HepG2 (cell line): ENCODE results near the gene AUTS2. TPM values are rescaled to one million over a fixed set of nuclear protein-coding genes. Genes with fewer than 3 reads are reported as not detected.
A peak's percentile ranks its signal among the peaks of the same experiment; 100 is the strongest.

ENCODE experiments used
- ATAC-seq: fragments of 200-7000 bp; cut with Tn5 transposase; 3 replicates; pipeline ENCODE4 v1.9.1; 2020; ENCODE audit warnings: mild to moderate bottlenecking, moderate library complexity
- BruUV-seq: library from RNA; stranded (reverse); fragments of 400-500 nt; replicated peaks from 2 replicates; lab custom pipeline; 2021; lab: Mats Ljungman, UMichigan
- CTCF ChIA-PET: fragments of 300-600 bp; formaldehyde crosslinking; extraction: SDS; loops from one replicate; lab custom pipeline; 2021; ENCODE audit warnings: low total read pairs, inconsistent platforms, low intra/inter-chr PET ratio; lab: Yijun Ruan, JAX
- POLR2A ChIA-PET: fragments of 350-600 bp; sonication (Branson Sonifier 250); formaldehyde crosslinking; loops from one replicate; lab custom pipeline; 2020; ENCODE audit warnings: antibody characterized with exemption, inconsistent platforms; lab: Yijun Ruan, JAX
- DNase-seq: peaks from one replicate; pipeline ENCODE4 v3.0.0-alpha.2; 2015; ENCODE audit warnings: low spot score
- FAIRE-seq: peaks from 3 replicates; lab custom pipeline; 2011; peaks lifted over from hg19 to GRCh38; lab: Jason Lieb, UNC
- H2AFZ ChIP-seq: one replicate; pipeline ENCODE4 v1.6.1; 2011; ENCODE audit warnings: low read length, inconsistent platforms
- H3K27ac ChIP-seq: fragments of 300-600 bp; 3 replicates; pipeline ENCODE4 v1.8.0; 2011; ENCODE audit warnings: mixed run types, mild to moderate bottlenecking, mixed read lengths, low read length, inconsistent platforms; ENCODE audit not compliant: insufficient read depth; ENCODE audit errors: extremely low read length
- H3K27me3 ChIP-seq, 2 experiments: fragments of 200-600 bp in 1 of 2; 2 replicates in 1 of 2; 3 replicates in 1 of 2; pipeline versions ENCODE4 v1.6.0 to v1.8.0; 2011; ENCODE audit warnings: low read length in 2 of 2, mild to moderate bottlenecking in 2 of 2, moderate library complexity in 2 of 2, inconsistent platforms in 1 of 2; ENCODE audit not compliant: insufficient read depth in 2 of 2, control insufficient read depth in 1 of 2
- H3K36me3 ChIP-seq, 2 experiments: fragments of 200-600 bp in 1 of 2; replicated peaks in 1 of 2; 2 replicates in 1 of 2; 3 replicates in 1 of 2; pipeline versions ENCODE4 v1.5.1 to v1.8.0; 2011; ENCODE audit warnings: low read length in 2 of 2, inconsistent platforms in 1 of 2; ENCODE audit not compliant: insufficient read depth in 2 of 2, control insufficient read depth in 1 of 2
- H3K4me1 ChIP-seq: 2 replicates; pipeline ENCODE4 v1.5.1; 2012; ENCODE audit warnings: low read length, inconsistent platforms; ENCODE audit not compliant: insufficient read depth
- H3K4me2 ChIP-seq: 2 replicates; pipeline ENCODE4 v1.6.0; 2011; ENCODE audit warnings: low read depth, low read length, inconsistent platforms
- H3K4me3 ChIP-seq, 3 experiments: fragments of 200-600 bp in 1 of 3; sonication (generic), shearing (Covaris generic) in 1 of 3; replicated peaks in 1 of 3; 2 replicates each; pipeline ENCODE4 v1.5.1; 2011 to 2016; ENCODE audit warnings: low read length in 3 of 3, inconsistent platforms in 2 of 3, low read depth in 2 of 3, mild to moderate bottlenecking in 2 of 3, control low read depth in 1 of 3, mixed read lengths in 1 of 3; ENCODE audit not compliant: insufficient read depth in 1 of 3
- H3K79me2 ChIP-seq: one replicate; pipeline ENCODE4 v1.6.1; 2011; ENCODE audit warnings: low read length, inconsistent platforms; ENCODE audit not compliant: insufficient read depth
- H3K9ac ChIP-seq: 2 replicates; pipeline ENCODE4 v1.6.0; 2011; ENCODE audit warnings: mild to moderate bottlenecking, low read depth, low read length, inconsistent platforms; ENCODE audit not compliant: insufficient read depth
- H3K9me3 ChIP-seq: 2 replicates; pipeline ENCODE4 v1.5.1; 2012; ENCODE audit warnings: mild to moderate bottlenecking, low read length
- H4K20me1 ChIP-seq: 2 replicates; pipeline ENCODE4 v1.6.0; 2011; ENCODE audit warnings: inconsistent platforms, mild to moderate bottlenecking, low read length, moderate library complexity; ENCODE audit not compliant: insufficient read depth
- MLXIP ChIP-seq: sonication (generic); formaldehyde crosslinking; IDR thresholded peaks from 2 replicates; pipeline ENCODE4 v1.9.0; 2021; ENCODE audit warnings: missing genetic modification reagents, borderline replicate concordance
- STAG1 ChIP-seq: sonication (generic); formaldehyde crosslinking; IDR thresholded peaks from 2 replicates; pipeline ENCODE4 v1.4.0; 2020; ENCODE audit warnings: missing genetic modification reagents
- WGBS: methylation state at CpG from one replicate; pipeline ENCODE4 v1.1.6; 2017; ENCODE audit warnings: low lambda C conversion rate; 5-methylcytosine and 5-hydroxymethylcytosine counted together
- in situ Hi-C: cut with HindIII; loops from 2 replicates; pipeline ENCODE4 v1.10.0; 2017; ENCODE audit warnings: low pct_unique_long_range_greater_than_20kb; ENCODE audit not compliant: extremely low pct_ligation_motif_present
- intact Hi-C: fragments of 100-400 bp; cut with micrococcal nuclease; formaldehyde crosslinking; loops from one replicate; pipeline ENCODE4 v1.10.0; 2022; ENCODE audit not compliant: unreplicated experiment
- polyA plus RNA-seq, 8 experiments: library from polyadenylated mRNA; depleted of rRNA in 3 of 8; stranded (reverse) in 7 of 8; unstranded in 1 of 8; fragments of >200 nt; fragmentation: Illumina TruSeq in 4 of 8; extraction: Trizol in 4 of 8; gene quantifications; 2 replicates each; pipeline versions ENCODE4 v1.2.1 to v1.2.3, GENCODE V29; 2011 to 2016; ENCODE audit warnings: low read depth in 4 of 8, missing spikeins in 1 of 8, mixed read lengths in 1 of 8; ENCODE audit not compliant: insufficient read depth in 1 of 8
- total RNA-seq, 5 experiments: library from RNA; depleted of rRNA; stranded (reverse); fragments of >200 nt; fragmentation: Illumina TruSeq; extraction: Trizol; gene quantifications; 2 replicates each; pipeline ENCODE4 v1.2.3, GENCODE V29; 2016; ENCODE audit warnings: low read depth in 1 of 5
- TF ChIP-seq, protein P1 (sequence below): sonication (generic); formaldehyde crosslinking; IDR thresholded peaks from 2 replicates; pipeline ENCODE4 v1.5.0; 2020; ENCODE audit warnings: mild to moderate bottlenecking, missing genetic modification reagents, moderate library complexity

The AUTS2 gene
- total and polyA plus RNA-seq, 2 of the 13 experiments (the other 11 are each of a cell fraction or from before 2014, with no cell fraction given) = 0.38 TPM; not detected in 1

DNA sequence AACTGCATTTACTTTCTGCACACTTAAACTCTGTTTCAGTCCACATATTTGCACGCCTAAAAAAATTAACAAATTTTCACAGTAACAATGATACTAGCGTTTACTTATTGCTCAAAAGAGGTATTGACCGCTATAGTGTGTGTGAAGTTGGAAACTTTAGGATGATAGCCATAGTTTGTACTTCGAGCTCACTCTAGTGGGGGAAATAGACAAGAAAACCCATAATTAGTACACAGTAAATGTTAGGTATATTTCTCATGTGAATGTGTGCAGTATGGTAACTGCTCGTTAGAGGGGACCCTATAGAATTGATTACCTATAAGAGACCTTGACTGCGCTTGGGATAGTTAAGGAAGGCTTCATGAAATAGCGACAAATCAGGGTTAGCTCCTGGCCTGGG, 238.4 kb downstream of the AUTS2 start:
- 29% methylated on average over 7 of the region's 7 CpGs for WGBS
- CTCF ChIA-PET = no interaction called here

More for the DNA sequence above, 238.4 kb downstream of the AUTS2 start:
- POLR2A ChIA-PET = no interaction called here
- DNase-seq (no peak), FAIRE-seq (no peak)
- Histone ChIP-seq H3K27ac (no peak overlapping the region), H3K4me3 (no peak overlapping the region), H2AFZ (no peak overlapping the region), H3K79me2 (no peaks in the 10 kb centered on the region), H3K36me3 (no peaks in the 10 kb centered on the region)
- no TSS peak for BruUV-seq
- TF ChIP-seq STAG1 (CRISPR knock-in tag) (0 out of 2 replicates have a peak, but pooled peaks have one; percentile 11), MLXIP (no peak)
- TF ChIP-seq, protein P1, sequence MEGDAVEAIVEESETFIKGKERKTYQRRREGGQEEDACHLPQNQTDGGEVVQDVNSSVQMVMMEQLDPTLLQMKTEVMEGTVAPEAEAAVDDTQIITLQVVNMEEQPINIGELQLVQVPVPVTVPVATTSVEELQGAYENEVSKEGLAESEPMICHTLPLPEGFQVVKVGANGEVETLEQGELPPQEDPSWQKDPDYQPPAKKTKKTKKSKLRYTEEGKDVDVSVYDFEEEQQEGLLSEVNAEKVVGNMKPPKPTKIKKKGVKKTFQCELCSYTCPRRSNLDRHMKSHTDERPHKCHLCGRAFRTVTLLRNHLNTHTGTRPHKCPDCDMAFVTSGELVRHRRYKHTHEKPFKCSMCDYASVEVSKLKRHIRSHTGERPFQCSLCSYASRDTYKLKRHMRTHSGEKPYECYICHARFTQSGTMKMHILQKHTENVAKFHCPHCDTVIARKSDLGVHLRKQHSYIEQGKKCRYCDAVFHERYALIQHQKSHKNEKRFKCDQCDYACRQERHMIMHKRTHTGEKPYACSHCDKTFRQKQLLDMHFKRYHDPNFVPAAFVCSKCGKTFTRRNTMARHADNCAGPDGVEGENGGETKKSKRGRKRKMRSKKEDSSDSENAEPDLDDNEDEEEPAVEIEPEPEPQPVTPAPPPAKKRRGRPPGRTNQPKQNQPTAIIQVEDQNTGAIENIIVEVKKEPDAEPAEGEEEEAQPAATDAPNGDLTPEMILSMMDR = 0 out of 2 replicates have a peak, but pooled peaks have one; percentile 8
- TF ChIP-seq, all 625 proteins: peak for 2
- in situ Hi-C loops (no loop called here), intact Hi-C loops (no loop called here)
- H3K4me1 ChIP-seq = no peaks in the 10 kb centered on the region
- H4K20me1 ChIP-seq = no peaks in the 10 kb centered on the region
- H3K27me3 ChIP-seq = no peaks in the 10 kb centered on the region
- no peak overlapping the region for H3K4me2 ChIP-seq
- H3K9ac ChIP-seq = no peak overlapping the region
- no peak for ATAC-seq
- H3K9me3 ChIP-seq = no peaks in the 10 kb centered on the region
